Measurements from ENCODE around the gene UCP2. TPM values are rescaled to one million over a fixed set of nuclear protein-coding genes. Genes with fewer than 3 reads are reported as not detected.

The UCP2 gene
- total and polyA plus RNA-seq, 9 donors, result 3.7 to 86.9 (median 16.5) TPM

GRCh38 chr11:74001822-74002286 lies 19.2 kb upstream of the UCP2 start:
- intact Hi-C loops (cut with DNase I), result no loop called here
- TF ChIP-seq CTCF (IDR thresholded peaks at IDR 0.05), result no peak
- TF ChIP-seq POLR2A (IDR thresholded peaks at IDR 0.05), result no peak
- no peak for TF ChIP-seq EP300 (IDR thresholded peaks at IDR 0.05)

GRCh38 chr11:74000307-74001133 lies 17.9 kb upstream of the UCP2 start:
- 87 to 89% (median 87%) methylated on average over 14 of the region's 14 CpGs for WGBS, 3 donors
- Histone ChIP-seq H3K27ac (no peak overlapping the region), H3K36me3 (no peaks in the 10 kb centered on the region), H3K27me3 (no peaks in the 10 kb centered on the region), H3K4me1 (ENCODE audit: insufficient read depth) (no peaks in the 10 kb centered on the region), H3K9me3 (no peaks in the 10 kb centered on the region), H3K4me3 (no peak overlapping the region)
- intact Hi-C loops (cut with DNase I), result no loop called here
- DNase-seq, result no peak
- TF ChIP-seq POLR2A (IDR thresholded peaks at IDR 0.05) (no peak), CTCF (IDR thresholded peaks at IDR 0.05) (no peak), EP300 (IDR thresholded peaks at IDR 0.05) (no peak)

More at GRCh38 chr11:74001822-74002286, 19.2 kb upstream of the UCP2 start:
- no peak for DNase-seq
- Histone ChIP-seq H3K27me3 (no peaks in the 10 kb centered on the region), H3K27ac (no peak overlapping the region), H3K4me1 (ENCODE audit: insufficient read depth) (no peaks in the 10 kb centered on the region), H3K9me3 (no peaks in the 10 kb centered on the region), H3K4me3 (no peak overlapping the region), H3K36me3 (no peaks in the 10 kb centered on the region)
- 85 to 92% (median 87%) methylated on average over 7 of the region's 7 CpGs for WGBS, 3 donors

- 79 to 83% (median 79%) methylated on average over 8 of the region's 8 CpGs for WGBS, 3 donors
- Histone ChIP-seq H3K4me1 (ENCODE audit: insufficient read depth) (no peaks in the 10 kb centered on the region), H3K27ac (no peak overlapping the region), H3K9me3 (no peaks in the 10 kb centered on the region), H3K27me3 (no peaks in the 10 kb centered on the region), H3K36me3 (no peaks in the 10 kb centered on the region), H3K4me3 (no peak overlapping the region)
- DNase-seq, result no peak
- TF ChIP-seq CTCF (IDR thresholded peaks at IDR 0.05), result no peak
- TF ChIP-seq POLR2A (IDR thresholded peaks at IDR 0.05), result no peak
- TF ChIP-seq EP300 (IDR thresholded peaks at IDR 0.05), result no peak
- intact Hi-C loops (cut with DNase I), result no loop called here
Measured at GRCh38 chr11:73999581-74000306, 17.1 kb upstream of the UCP2 start.

- no peaks in the 10 kb centered on the region for H3K27me3 ChIP-seq
- intact Hi-C loops (cut with DNase I), result no loop called here
- H3K4me1 ChIP-seq (ENCODE audit: insufficient read depth), result no peaks in the 10 kb centered on the region
- no peaks in the 10 kb centered on the region for H3K36me3 ChIP-seq
- DNase-seq, result no peak
- no peaks in the 10 kb centered on the region for H3K9me3 ChIP-seq
- H3K4me3 ChIP-seq, result no peak overlapping the region
- H3K27ac ChIP-seq, result no peak overlapping the region
- WGBS, 3 donors, result 90 to 96% (median 92%) methylated on average over 13 of the region's 13 CpGs
- no peak for TF ChIP-seq EP300 (IDR thresholded peaks at IDR 0.05)
- no peak for TF ChIP-seq CTCF (IDR thresholded peaks at IDR 0.05)
- no peak for TF ChIP-seq POLR2A (IDR thresholded peaks at IDR 0.05)
Measured at GRCh38 chr11:73998846-73999575, 16.4 kb upstream of the UCP2 start.
